ENCODE measurements around the gene NKAIN2. TPM values are rescaled to one million over a fixed set of nuclear protein-coding genes. Genes with fewer than 3 reads are reported as not detected.

NKAIN2 gene
- total RNA-seq, 1 experiment from 2014 or later: not detected

DNA sequence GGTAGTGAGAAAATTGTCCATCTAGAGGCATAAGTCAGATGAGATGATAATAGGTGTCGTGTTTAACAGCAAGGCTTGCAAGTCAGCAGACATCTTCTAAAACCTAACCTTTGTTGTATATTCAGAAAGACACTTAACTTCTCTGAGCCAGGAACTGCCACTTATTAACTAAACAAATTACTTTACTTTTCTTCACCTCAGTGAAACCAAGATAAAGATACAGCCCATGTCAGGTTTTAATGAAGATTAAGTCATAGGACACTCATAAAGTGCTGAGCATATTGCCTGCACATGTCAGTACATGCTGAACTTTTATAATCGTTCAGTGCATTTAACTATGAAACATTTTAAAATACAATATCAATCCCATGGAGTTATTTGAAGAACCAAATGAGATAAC, 286.8 kb downstream of the NKAIN2 start:
- H3K27ac Mint-ChIP-seq (ENCODE audit: unreplicated experiment): no peak overlapping the region
- TF ChIP-seq, protein P1, sequence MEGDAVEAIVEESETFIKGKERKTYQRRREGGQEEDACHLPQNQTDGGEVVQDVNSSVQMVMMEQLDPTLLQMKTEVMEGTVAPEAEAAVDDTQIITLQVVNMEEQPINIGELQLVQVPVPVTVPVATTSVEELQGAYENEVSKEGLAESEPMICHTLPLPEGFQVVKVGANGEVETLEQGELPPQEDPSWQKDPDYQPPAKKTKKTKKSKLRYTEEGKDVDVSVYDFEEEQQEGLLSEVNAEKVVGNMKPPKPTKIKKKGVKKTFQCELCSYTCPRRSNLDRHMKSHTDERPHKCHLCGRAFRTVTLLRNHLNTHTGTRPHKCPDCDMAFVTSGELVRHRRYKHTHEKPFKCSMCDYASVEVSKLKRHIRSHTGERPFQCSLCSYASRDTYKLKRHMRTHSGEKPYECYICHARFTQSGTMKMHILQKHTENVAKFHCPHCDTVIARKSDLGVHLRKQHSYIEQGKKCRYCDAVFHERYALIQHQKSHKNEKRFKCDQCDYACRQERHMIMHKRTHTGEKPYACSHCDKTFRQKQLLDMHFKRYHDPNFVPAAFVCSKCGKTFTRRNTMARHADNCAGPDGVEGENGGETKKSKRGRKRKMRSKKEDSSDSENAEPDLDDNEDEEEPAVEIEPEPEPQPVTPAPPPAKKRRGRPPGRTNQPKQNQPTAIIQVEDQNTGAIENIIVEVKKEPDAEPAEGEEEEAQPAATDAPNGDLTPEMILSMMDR (IDR thresholded peaks at IDR 0.05; ENCODE audit: unreplicated experiment): no peak
- H3K4me1 Mint-ChIP-seq (ENCODE audit: low read depth, unreplicated experiment): no peaks in the 10 kb centered on the region
- CTCF ChIA-PET: no interaction called here
- H3K36me3 Mint-ChIP-seq (ENCODE audit: insufficient read depth, unreplicated experiment): no peaks in the 10 kb centered on the region
- no peaks in the 10 kb centered on the region for H3K9me3 Mint-ChIP-seq (ENCODE audit: low read depth, unreplicated experiment)
- no TSS peak for BruUV-seq (replicated peaks)
- H3K4me3 Mint-ChIP-seq (ENCODE audit: low read depth, unreplicated experiment): no peak overlapping the region
- no peak for DNase-seq
- intact Hi-C loops (cut with micrococcal nuclease; ENCODE audit: unreplicated experiment): no loop called here
- H3K27me3 Mint-ChIP-seq (ENCODE audit: unreplicated experiment): no peaks in the 10 kb centered on the region

DNA sequence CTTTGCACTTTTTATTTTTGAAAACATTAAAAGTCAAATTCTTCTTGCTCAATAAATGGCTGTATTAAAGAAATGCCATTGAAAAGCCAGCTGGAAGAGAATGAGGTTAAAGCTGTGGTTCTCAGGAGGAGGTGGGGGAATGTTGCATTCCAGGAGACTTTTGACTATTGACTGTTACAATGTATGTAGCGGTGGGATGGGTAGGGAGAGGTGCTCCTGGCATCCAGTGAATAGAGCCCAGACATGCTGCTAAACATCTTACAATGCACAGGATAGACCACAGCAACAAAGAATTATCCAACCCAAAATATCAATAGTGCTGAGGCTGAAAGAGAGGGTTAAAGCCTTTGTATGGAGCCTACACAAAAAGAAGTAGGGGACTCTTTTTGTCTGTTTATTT, 295.9 kb downstream of the NKAIN2 start:
- intact Hi-C loops (cut with micrococcal nuclease; ENCODE audit: unreplicated experiment): no loop called here

DNA sequence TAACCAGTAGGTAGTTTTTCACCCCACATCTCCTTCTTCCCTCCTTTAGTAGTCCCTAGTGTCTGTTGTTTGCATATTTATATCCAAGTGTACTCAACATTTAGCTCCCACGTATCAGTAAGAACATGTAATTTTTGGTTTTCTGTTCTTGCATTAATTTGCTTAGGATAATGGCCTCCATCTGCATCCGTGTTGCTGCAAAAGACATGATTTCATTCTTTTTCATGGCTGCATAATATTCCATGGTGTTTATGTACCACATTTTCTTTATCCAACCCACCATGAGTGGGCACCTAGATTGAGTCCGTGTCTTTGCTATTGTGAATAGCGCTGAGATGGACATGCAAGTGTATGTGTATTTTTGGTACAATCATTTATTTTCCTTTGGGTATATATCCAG, 306.8 kb downstream of the NKAIN2 start:
- CTCF ChIA-PET: no interaction called here
- no peak overlapping the region for H3K4me3 Mint-ChIP-seq (ENCODE audit: low read depth, unreplicated experiment)
- no peaks in the 10 kb centered on the region for H3K27me3 Mint-ChIP-seq (ENCODE audit: unreplicated experiment)
- intact Hi-C loops (cut with micrococcal nuclease; ENCODE audit: unreplicated experiment): no loop called here
- TF ChIP-seq, protein P1 (IDR thresholded peaks at IDR 0.05; ENCODE audit: unreplicated experiment): no peak
- DNase-seq: no peak
- H3K4me1 Mint-ChIP-seq (ENCODE audit: low read depth, unreplicated experiment): peaks cover 5% of the 10 kb centered on the region
- no TSS peak for BruUV-seq (replicated peaks)
- H3K9me3 Mint-ChIP-seq (ENCODE audit: low read depth, unreplicated experiment): no peaks in the 10 kb centered on the region
- no peak overlapping the region for H3K27ac Mint-ChIP-seq (ENCODE audit: unreplicated experiment)
- no peaks in the 10 kb centered on the region for H3K36me3 Mint-ChIP-seq (ENCODE audit: insufficient read depth, unreplicated experiment)

More for the DNA sequence above, 295.9 kb downstream of the NKAIN2 start:
- Mint-ChIP-seq H3K4me1 (ENCODE audit: low read depth, unreplicated experiment) (no peaks in the 10 kb centered on the region), H3K9me3 (ENCODE audit: low read depth, unreplicated experiment) (no peaks in the 10 kb centered on the region), H3K27ac (ENCODE audit: unreplicated experiment) (no peak overlapping the region), H3K4me3 (ENCODE audit: low read depth, unreplicated experiment) (no peak overlapping the region), H3K36me3 (ENCODE audit: insufficient read depth, unreplicated experiment) (no peaks in the 10 kb centered on the region), H3K27me3 (ENCODE audit: unreplicated experiment) (no peaks in the 10 kb centered on the region)
- no peak for DNase-seq
- CTCF ChIA-PET: no interaction called here
- BruUV-seq (replicated peaks): no TSS peak
- TF ChIP-seq, protein P1 (IDR thresholded peaks at IDR 0.05; ENCODE audit: unreplicated experiment): no peak

DNA sequence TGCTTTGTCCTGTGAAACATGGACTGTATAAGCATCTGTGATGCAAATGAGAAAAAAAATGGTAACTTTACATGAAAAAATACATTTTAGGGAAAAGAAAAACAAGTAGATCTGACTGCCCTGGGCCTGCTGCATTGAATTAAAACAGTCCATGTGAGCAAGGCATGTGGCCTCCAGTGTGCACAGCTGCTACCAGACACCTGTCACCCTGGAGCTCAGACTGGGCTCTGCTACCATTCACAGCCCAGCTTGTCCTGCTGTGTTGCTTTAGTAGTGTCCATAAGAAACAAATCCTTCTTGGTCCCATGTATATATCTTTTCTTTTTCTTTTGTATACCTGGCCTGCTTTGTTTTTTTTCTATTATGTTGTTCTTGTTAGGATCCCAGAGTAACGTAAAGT, 315.9 kb downstream of the NKAIN2 start:
- no peaks in the 10 kb centered on the region for H3K36me3 Mint-ChIP-seq (ENCODE audit: insufficient read depth, unreplicated experiment)
- no peaks in the 10 kb centered on the region for H3K9me3 Mint-ChIP-seq (ENCODE audit: low read depth, unreplicated experiment)
- intact Hi-C loops (cut with micrococcal nuclease; ENCODE audit: unreplicated experiment): no loop called here
- DNase-seq: no peak
- no peak overlapping the region for H3K4me3 Mint-ChIP-seq (ENCODE audit: low read depth, unreplicated experiment)
- CTCF ChIA-PET: no interaction called here
- no TSS peak for BruUV-seq (replicated peaks)
- TF ChIP-seq, protein P1 (IDR thresholded peaks at IDR 0.05; ENCODE audit: unreplicated experiment): no peak
- H3K4me1 Mint-ChIP-seq (ENCODE audit: low read depth, unreplicated experiment): no peaks in the 10 kb centered on the region
- H3K27me3 Mint-ChIP-seq (ENCODE audit: unreplicated experiment): no peaks in the 10 kb centered on the region
- H3K27ac Mint-ChIP-seq (ENCODE audit: unreplicated experiment): no peak overlapping the region

Data from Calu3 (cell line).